H1 (cell line): Measurements from ENCODE around the gene INIP. TPM values are rescaled to one million over a fixed set of nuclear protein-coding genes. Genes with fewer than 3 reads are reported as not detected.

Experiments
- CBX5 ChIP-seq: fragments of 300-800, 300-1000 bp; sonication (generic); IDR thresholded peaks from 2 replicates; pipeline ENCODE4 v1.7.1; 2016; ENCODE audit warnings: antibody characterized with exemption, low read length, low read depth
- CHD7 ChIP-seq: fragments of 300-600 bp; sonication (generic); IDR thresholded peaks from 2 replicates; pipeline ENCODE4 v1.7.1; 2012; ENCODE audit warnings: low read length, moderate library complexity, mild to moderate bottlenecking, inconsistent platforms; ENCODE audit not compliant: insufficient replicate concordance
- CTBP2 ChIP-seq: IDR thresholded peaks from 2 replicates; pipeline ENCODE4 v1.7.0; 2011; ENCODE audit warnings: borderline replicate concordance, mild to moderate bottlenecking, moderate library complexity, mixed read lengths, low read length; ENCODE audit not compliant: insufficient read depth, insufficient read length
- EGR1 ChIP-seq: IDR thresholded peaks from 2 replicates; pipeline ENCODE4 v1.6.1; 2011; ENCODE audit warnings: low read depth, low read length, borderline replicate concordance
- KDM1A ChIP-seq: fragments of 200-600, 300-600 bp; sonication (generic); IDR thresholded peaks from 2 replicates; pipeline ENCODE4 v1.7.1; 2016; ENCODE audit warnings: mild to moderate bottlenecking, low read length, borderline replicate concordance
- MAX ChIP-seq: IDR thresholded peaks from 2 replicates; pipeline ENCODE4 v1.6.1; 2012; ENCODE audit warnings: inconsistent platforms
- TAF1 ChIP-seq: IDR thresholded peaks from 2 replicates; pipeline ENCODE4 v1.6.1; 2011; ENCODE audit warnings: mild to moderate bottlenecking, low read depth, low read length
- ZNF274 ChIP-seq: IDR thresholded peaks from 2 replicates; pipeline ENCODE4 v1.7.0; 2012; ENCODE audit warnings: low read length, borderline replicate concordance; ENCODE audit errors: extremely low read depth
- polyA plus RNA-seq, 7 experiments: library from polyadenylated mRNA; depleted of rRNA in 3 of 7; stranded (reverse) in 5 of 7; unstranded in 2 of 7; fragments of >200 nt in 5 of 7; fragments of 200-250 nt in 2 of 7; gene quantifications; 1 replicate in 5 of 7; 2 replicates in 1 of 7; 4 replicates in 1 of 7; pipeline versions ENCODE4 v1.2.1 to v1.2.3, GENCODE V29; 2011 to 2013; ENCODE audit warnings: missing spikeins in 2 of 7, mixed read lengths in 2 of 7
- total RNA-seq: library from RNA; stranded (reverse); fragmentation: NEBNext Ultra II Directional; extraction: Animal tissue kit (Norgen Biotek cat#: 25700); gene quantifications from 2 replicates; pipeline ENCODE4 v1.2.1, GENCODE V29; 2021
- TF ChIP-seq, protein P1 (sequence below): IDR thresholded peaks from 2 replicates; pipeline ENCODE4 v1.6.1; 2012; ENCODE audit warnings: inconsistent platforms

The INIP gene
- total and polyA plus RNA-seq, 2 of the 8 experiments (the other 6 are each of a cell fraction or from before 2014, with no cell fraction given), result 10.7 to 18.3 TPM

- 0 out of 2 replicates have a peak, but pooled peaks have one; percentile 23 for TF ChIP-seq TAF1
- peak; percentile 60; the same call in 1 of the 2 replicates for TF ChIP-seq KDM1A
- 0 out of 2 replicates have a peak, but pooled peaks have one; percentile 42 for TF ChIP-seq EGR1
- no peak for TF ChIP-seq ZNF274
- TF ChIP-seq, protein P1, sequence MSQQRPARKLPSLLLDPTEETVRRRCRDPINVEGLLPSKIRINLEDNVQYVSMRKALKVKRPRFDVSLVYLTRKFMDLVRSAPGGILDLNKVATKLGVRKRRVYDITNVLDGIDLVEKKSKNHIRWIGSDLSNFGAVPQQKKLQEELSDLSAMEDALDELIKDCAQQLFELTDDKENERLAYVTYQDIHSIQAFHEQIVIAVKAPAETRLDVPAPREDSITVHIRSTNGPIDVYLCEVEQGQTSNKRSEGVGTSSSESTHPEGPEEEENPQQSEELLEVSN, result peak; percentile 72
- TF ChIP-seq CHD7, result no peak
- TF ChIP-seq CTBP2, result no peak
- TF ChIP-seq CBX5, result no peak
- no peak; the same call in none of the 2 replicates for TF ChIP-seq MAX
Observed at GRCh38 chr9:112750016-112750763, 32.3 kb upstream of the INIP start, which contains the start of gene SNX30 (continued).
